AG20443 (cell line): ENCODE measurements around the gene PRKCE.
"Not testable (repeated sequence)": the region's sequence is repeated elsewhere in the genome, so short reads cannot be mapped to it uniquely, and the experiment has no call there.

Experiments used
- DNase-seq: peaks from one replicate; pipeline ENCODE4 v3.0.0; 2012; ENCODE audit warnings: low spot score, mixed read lengths

The PRKCE gene

GRCh38 chr2:46194856-46195255 lies 543.4 kb downstream of the PRKCE start:
- no peak for DNase-seq

DNA sequence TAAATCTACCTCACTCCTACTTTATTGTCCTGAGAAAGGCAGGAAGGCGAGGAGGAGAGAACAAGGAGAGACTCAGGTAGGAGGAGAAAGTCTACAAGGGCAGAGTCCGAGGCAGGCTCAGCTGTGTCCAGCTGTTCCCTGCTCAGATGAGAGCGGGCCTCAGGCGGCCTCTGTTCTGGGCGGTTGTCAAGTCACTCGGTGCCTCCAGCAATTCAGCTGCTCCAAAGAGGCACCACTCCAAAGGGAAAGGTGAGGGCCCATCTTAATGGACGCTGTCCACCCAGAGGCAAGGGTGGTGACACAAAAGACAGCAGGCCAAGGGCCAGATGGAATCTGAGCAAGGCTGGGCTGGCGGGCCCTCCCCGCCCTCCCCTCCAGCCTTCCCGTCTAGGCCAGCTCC lies 544.3 kb downstream of the PRKCE start:
- no peak for DNase-seq

DNA sequence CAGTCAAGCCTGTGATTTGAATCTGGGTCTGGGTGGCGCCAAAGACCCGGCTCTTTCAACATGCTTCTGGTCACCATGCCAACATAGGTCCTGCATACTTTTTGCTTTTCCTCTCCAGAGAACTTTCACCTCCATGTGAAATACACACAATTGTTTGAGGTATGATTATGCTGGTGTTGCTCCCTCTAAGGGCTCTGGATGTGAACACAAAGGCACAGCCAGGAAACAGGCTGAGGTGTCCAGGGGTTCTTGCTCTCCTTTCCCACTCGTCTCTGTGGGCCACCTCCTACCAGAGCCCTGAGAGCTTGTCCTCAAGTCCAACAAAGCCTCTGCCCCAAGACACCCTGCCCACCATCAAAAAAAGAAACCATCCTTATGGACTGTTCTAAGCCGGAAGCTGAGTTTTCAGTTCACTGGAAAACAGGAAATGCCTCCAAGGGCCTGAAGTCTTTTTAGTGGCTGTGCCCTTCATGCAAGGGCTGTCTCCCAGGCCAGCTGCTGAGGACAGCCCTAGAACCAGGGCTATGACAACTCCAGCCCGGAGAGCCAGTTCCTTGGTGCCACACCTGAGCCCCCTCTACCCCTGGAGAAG lies 545.5 kb downstream of the PRKCE start:
- no peak for DNase-seq

DNA sequence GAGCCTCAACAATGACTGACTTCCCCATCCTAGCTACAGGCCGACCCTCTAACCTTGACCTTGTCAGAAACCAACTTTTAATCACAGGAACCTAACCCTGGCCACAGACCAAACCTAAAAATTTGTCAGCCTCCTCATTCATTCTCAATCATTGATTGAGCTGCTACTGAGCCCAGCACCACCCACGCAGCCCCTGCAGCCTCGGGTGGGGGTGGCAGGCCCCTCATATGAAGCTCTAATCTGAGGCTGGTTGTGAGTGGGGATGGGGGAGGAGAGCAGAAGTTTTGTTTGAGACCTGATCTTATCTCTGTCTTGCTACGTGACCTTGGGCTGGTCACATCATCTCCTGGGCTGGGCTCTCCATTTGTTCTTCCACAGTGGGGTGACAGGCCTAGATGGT lies 546.2 kb downstream of the PRKCE start:
- no peak for DNase-seq

GRCh38 chr2:46198164-46198883 lies 546.8 kb downstream of the PRKCE start:
- DNase-seq = no peak

- DNase-seq = no peak
Measured at GRCh38 chr2:46198966-46199365, 547.5 kb downstream of the PRKCE start.

DNA sequence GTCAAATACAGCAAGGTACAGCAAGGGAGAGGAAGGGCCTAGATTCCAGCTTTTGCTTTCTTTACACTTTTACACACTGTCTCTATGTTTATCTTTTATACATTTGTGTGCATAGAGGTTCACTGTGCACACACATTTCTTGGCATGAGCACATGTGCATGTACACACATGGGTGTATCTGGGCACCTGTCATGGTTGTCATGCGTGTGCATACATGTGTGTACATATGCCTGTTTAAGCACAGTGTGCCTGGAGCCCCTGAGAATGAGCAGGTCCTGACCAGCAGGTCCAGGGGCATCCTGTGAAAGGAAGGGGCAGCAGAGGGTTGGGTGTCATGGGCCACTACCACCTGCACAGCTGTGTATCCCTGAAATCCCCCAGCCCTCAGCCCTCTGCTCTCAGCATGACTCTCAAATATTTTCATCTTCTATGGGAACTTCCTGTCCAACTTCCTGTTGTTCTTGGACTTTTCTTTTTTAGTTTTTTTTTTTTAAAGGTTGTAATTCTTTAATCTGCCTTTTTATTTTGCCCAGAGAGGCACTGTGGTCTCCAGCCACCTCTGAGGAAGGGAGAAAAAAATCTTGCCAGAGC lies 548.7 kb downstream of the PRKCE start:
- no peak for DNase-seq

GRCh38 chr2:46200861-46201605 lies 549.6 kb downstream of the PRKCE start:
- DNase-seq = no peak

GRCh38 chr2:46202453-46202852 lies 551.0 kb downstream of the PRKCE start:
- no peak for DNase-seq

GRCh38 chr2:46202987-46203386 lies 551.5 kb downstream of the PRKCE start:
- no peak for DNase-seq

DNA sequence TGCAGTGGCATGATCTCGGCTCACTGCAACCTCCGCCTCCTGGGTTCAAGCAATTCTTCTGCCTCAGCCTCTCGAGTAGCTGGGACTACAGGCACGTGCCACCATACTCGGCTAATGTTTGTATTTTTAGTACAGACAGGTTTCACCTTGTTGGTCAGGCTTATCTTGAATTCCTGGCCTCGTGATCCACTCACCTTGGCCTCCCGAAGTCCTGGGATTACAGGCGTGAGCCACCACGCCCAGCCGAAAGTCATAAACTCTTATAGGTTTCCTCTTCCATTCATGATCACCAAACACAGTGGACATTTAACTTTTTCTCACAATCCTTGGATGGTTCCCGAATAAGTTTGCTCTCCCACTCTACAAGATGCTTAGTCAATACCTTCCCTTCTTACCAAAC lies 552.2 kb downstream of the PRKCE start:
- DNase-seq = not testable (repeated sequence)

- no peak for DNase-seq
Measured at GRCh38 chr2:46207591-46207990, 556.1 kb downstream of the PRKCE start.

DNA sequence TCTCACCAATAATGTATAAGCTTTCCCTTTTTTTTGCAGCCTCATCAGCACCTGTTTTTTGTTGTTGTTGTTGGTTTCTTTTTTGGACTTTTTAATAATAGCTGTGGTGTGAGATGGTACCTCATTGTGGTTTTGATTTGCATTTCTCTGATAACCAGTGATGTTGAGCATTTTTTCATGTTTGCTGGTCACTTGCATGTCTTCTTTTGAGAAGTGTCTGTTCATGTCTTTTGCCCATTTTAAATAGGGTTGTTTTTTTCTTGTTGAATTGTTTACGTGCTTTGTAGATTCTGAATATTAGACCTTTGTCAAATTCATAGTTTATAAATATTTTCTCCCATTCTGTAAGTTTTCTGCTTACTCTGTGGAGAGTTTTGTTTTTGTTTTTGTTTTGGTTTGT lies 557.3 kb downstream of the PRKCE start:
- no peak for DNase-seq

DNA sequence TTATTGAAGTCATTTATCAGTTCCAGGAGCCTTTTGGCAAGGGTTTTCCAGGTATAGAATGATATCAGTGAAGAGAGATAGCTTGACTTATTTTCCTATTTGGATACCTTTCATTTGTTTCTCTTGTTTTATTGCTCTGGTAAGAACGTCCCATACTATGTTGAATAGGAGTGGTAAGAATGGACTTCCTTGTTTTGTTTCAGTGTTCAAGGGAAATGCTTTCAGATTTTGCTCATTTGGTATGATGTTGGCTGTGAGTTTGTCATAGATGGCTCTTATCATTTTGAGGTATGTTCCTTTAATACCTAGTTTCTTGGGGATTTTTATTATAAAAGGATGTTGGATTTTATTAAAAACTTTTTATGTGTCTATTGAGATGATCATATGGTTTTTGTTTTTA lies 558.6 kb downstream of the PRKCE start:
- no peak for DNase-seq

- no peak for DNase-seq
Measured at GRCh38 chr2:46211461-46211860, 560.0 kb downstream of the PRKCE start.

GRCh38 chr2:46213906-46214305 lies 562.4 kb downstream of the PRKCE start:
- no peak for DNase-seq

GRCh38 chr2:46216213-46216612 lies 564.7 kb downstream of the PRKCE start:
- DNase-seq = no peak

DNA sequence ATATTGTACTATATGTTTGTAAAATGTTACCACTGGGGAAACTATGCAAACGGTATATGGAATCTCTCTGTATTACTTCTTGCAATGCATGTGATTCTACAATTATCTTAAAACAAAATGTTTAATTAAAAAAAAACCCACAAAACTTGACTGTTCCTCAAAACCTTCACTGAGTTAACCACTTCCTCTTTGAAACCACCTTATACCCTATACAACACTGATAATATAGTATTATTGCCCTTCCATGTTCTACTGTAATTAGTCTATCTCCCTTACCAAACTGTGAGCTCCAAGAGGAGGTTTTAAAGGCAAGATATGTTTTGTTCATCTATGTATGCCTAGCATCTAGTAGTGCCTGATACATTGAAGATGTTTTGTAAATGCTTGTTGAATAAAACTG lies 572.0 kb downstream of the PRKCE start:
- not testable (repeated sequence) for DNase-seq

DNA sequence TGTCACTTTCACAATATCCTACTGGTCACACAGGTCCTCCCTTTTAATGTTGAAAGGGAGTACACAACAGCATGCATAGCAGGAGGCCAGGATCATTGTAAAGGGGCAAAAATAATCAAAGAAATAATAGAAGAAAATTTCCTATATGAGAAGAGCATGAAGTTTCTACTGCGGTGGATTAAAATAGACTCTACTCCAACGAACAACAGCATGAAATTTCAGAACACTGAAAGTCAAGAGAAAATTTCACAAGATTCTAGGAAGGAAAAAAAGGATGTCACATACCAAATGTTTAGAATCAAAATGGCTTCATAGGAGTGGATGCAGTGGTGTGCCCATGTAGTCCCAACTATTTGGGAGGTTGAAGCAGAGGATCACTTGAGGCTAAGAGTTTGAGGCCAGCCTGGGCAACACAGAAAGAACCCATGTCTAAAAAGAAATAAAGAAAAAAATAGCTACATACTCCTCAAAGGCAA lies 573.7 kb downstream of the PRKCE start:
- no peak for DNase-seq

- no peak for DNase-seq
Measured at GRCh38 chr2:46225730-46226129, 574.3 kb downstream of the PRKCE start.

DNA sequence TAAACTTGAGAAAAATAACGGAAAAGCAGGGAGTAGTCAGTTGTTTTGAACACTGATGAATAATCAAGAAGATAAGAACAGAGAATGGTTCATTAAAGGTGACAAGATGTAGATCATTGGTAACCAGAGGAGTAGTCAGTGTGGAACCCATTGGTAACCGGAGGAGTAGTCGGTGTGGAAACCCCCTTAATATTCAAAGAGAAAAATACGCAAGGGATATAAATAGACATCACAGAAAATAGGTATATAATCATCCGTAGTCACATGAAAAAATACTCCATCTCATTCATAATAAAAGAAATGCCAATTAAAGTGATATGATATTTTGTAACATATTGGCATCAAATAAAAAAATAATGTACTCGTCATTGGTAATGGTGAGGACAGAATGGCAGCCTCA lies 575.1 kb downstream of the PRKCE start:
- DNase-seq = no peak

- no peak for DNase-seq
Measured at GRCh38 chr2:46227022-46227421, 575.5 kb downstream of the PRKCE start.
